GM18498 (cell line): ENCODE data around the gene THBS4.

Experiments used
- ATAC-seq: cut with Tn5 transposase; IDR thresholded peaks from one replicate; pipeline ENCODE4 v1.9.1; 2021; ENCODE audit warnings: mild to moderate bottlenecking, moderate library complexity; ENCODE audit not compliant: unreplicated experiment

The THBS4 gene

GRCh38 chr5:80043187-80043586 lies 8.0 kb downstream of the THBS4 start:
- ATAC-seq, result no peak

GRCh38 chr5:80048084-80048780 lies 13.1 kb downstream of the THBS4 start:
- no peak for ATAC-seq

DNA sequence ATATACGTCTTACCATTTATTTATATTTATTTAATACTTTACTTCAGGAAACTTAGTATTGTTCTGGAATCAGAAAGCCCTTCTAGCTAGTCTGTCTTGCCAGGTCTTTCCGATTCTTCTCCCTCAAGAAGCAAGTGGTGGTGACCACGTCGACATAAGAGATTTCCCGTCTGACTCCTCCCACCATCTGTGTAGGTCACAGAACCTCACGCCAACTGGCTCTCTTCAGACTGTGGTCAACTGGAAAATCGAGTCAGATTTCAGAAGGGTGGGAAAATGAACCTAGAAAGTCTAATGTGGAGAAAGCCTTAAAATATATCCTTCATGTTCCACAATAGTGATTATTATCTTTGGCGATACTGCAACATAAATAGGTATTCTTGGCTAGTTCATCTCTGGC lies 17.3 kb downstream of the THBS4 start:
- no peak for ATAC-seq

DNA sequence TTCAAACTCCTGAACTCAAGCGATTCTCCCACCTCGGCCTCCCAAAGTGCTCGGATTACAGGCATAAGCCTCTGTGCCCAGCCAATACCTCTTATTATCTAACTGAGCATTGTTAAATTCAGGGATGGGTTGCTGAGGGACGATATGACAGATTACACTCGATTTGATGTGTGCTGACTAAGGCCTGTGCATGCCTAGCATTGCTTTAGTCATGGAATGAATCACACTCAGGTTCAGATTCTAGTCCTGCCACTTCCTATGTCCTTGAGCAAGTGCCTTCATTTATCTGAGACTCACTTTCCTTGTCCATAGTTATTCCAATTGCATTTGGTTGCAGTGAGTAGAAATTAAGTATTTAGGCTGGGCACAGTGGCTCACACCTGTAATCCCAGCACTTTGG lies 19.5 kb downstream of the THBS4 start:
- ATAC-seq, result no peak

- no peak for ATAC-seq
Observed at GRCh38 chr5:80055491-80056170, 20.5 kb downstream of the THBS4 start.

- ATAC-seq, result no peak
Observed at GRCh38 chr5:80057099-80057498, 22.0 kb downstream of the THBS4 start.

DNA sequence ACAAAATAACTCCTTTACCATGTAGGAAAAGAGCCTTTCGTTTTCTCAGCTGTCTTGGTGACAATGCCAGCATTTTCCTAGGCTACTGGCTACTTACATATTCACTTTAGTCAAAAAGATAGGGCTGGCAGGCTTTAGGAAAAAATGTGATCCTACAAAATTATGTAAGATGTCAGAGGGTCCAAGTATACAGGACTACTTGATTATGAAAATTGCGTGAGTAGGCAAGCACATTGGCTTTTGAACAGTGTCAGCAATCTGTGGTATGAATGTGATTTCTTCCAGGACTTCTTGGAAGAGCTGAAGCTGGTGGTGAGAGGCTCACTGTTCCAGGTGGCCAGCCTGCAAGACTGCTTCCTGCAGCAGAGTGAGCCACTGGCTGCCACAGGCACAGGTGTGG lies 22.8 kb downstream of the THBS4 start:
- no peak for ATAC-seq

DNA sequence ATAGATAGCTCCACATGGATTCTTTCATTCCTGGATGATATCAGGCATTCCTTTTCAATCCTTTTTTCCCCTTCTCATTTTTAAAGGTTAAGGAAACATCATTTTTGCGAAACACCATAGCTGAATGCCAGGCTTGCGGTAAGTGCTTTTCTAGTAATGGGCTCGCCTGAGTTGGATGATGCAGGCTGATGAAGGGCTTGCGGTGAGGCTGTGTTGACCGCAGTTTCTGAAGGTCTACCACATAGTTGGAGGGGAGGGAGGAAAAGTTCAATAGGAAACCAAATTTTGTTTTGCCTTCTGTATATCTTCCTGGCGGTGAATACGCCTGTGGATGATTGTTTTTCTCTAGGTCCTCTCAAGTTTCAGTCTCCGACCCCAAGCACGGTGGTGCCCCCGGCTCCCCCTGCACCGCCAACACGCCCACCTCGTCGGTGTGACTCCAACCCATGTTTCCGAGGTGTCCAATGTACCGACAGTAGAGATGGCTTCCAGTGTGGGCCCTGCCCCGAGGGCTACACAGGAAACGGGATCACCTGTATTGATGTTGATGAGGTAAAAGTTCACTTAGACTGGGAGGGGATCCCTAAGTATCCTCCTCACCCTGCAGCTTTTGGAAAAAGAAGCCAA lies 24.3 kb downstream of the THBS4 start:
- no peak for ATAC-seq

DNA sequence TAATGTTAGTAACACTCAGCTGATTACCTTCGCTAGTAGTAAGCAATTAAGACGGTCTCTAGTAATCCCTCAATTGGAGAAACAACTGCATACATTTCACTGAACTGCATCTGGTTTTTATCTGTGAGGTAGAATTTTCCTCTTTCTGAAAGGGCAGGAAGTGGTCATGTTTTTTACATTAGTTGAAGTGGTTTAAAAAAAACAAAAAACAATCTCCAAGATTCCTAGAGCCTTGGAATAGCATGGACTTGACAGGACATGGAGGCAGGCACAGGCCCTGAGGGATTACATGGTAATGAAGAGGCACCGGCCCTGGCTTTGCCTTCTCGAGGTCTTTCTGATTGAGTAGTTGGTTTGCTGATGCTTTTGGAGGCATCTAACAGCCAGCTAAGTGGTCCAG lies 25.8 kb downstream of the THBS4 start:
- ATAC-seq, result no peak

DNA sequence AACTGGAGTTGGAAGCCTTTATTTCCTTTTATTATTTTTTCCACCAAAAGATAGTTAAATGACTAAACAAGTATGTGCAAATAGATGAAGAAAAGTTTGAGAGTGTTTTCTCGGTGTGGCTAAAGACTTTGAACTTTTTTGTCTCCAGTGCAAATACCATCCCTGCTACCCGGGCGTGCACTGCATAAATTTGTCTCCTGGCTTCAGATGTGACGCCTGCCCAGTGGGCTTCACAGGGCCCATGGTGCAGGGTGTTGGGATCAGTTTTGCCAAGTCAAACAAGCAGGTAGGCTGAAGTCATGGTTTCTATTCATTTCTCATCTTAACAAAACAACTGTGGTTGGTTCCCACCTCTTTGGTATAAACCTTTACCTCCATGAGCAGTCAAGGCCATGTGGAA lies 26.4 kb downstream of the THBS4 start:
- no peak for ATAC-seq

DNA sequence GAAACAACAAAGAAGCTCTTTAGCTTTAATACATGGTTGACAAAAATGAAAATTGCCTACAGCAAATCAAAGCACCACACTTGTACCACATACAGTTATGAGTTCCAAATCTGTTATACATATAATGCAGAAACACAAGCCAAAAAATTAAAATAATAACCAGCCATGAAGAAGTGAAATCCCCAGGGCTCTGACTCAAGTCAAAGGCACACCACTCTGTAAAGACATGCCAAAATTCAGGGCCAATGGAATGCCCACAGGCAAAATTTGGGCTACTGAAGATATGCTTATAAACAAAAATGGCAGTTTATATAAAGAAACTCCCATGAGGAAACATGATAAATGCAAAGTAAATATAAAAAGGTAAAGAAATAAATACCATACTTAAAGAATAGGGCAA lies 29.0 kb downstream of the THBS4 start:
- no peak for ATAC-seq

GRCh38 chr5:80067016-80067415 lies 31.9 kb downstream of the THBS4 start:
- ATAC-seq, result no peak

- no peak for ATAC-seq
Observed at GRCh38 chr5:80067531-80068245, 32.5 kb downstream of the THBS4 start.

GRCh38 chr5:80068246-80068636 lies 33.1 kb downstream of the THBS4 start:
- ATAC-seq, result no peak

DNA sequence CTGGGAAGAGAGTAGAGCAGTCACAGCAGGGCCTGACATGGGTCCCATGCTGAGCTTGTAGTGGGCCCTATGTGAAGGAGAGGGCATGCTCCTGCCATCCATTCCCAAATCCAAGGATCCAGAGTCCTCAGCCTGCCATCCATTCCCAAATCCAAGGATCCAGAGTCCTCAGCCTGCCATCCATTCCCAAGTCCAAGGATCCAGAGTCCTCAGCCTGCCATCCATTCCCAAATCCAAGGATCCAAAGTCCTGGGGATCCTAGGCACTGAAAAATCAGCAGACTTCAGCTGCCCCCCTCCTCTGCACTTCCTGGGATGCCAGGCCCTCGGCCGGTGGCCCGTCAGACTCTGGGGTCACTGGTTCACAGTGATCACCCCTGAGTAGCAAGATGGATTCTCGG lies 33.6 kb downstream of the THBS4 start:
- ATAC-seq, result no peak

- ATAC-seq, result no peak
Observed at GRCh38 chr5:80069251-80069800, 34.2 kb downstream of the THBS4 start.

DNA sequence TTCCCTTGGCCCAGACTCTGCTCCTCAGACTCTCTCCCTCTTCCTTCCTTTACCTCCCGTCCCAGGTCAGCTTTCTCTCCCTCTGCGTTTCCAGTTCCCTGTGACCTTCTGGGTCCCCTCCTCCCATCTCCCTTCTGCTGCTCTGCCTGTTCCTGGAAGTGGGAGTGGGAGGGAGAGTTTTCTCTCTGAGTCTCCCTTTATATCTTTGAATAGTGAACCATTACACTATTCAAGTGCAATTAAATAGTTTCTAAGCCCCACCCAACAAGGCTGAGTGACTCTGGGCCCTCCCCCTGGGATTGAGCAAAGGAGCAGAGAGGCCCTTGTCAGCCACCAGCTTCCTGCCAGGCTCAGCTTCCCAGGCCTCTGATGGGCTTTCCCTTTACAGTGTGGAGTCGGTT lies 34.8 kb downstream of the THBS4 start:
- ATAC-seq, result no peak

DNA sequence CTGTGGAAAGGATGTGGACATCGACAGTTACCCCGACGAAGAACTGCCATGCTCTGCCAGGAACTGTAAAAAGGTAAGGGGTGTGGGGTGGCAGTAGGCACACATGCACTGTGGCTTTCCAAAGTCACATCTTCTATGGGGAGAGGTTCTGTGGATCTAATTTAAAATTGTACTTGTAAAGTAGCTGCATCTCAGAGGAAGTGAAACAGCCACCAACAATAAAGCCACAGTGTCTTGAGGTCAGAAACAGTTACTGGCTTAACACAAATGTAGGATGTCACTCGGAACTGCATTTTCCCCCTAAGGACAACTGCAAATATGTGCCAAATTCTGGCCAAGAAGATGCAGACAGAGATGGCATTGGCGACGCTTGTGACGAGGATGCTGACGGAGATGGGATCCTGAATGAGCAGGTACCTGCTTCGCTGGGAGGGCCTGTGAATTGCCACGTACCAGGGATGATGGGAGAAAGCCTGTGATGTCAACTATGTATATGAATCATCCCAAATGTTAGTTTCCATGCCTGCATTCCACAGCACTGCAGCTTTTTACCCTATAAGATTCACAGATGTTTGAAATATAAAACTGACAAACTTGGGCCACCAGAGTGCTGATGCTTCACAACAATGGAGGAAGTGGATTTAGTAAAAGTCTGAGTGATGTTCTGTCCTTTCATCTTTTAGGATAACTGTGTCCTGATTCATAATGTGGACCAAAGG lies 35.3 kb downstream of the THBS4 start:
- ATAC-seq, result no peak

DNA sequence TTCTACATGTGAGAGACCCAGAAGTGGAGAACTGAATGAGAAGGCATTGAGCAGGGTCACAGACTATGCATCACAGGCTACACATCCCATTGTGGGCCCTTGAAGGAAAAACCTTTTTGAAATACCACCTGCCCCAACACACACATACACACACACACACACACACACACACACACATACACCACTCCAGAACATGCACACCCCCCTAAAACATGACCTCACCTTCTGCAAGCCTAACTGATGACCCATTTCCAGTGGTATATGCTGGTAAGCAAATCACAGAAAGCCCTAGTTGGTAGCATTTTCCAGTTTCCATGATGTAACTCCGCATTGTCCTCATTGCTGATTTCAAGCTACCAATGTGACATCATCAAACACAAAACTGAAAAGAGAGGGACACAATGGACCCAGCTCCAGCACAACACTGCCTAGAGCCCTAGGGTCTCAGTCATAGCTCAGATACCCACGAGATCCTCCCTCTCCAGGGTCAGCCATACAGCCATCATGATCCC lies 36.4 kb downstream of the THBS4 start:
- no peak for ATAC-seq
